Hematopoietic multipotent progenitor cell treated with erythropoietin and hydrocortisone succinate and interleukin-3 and kit ligand, for 6 days (in vitro differentiated cells): Measurements from ENCODE around the gene MRAP.

Experiments used
- DNase-seq: peaks from one replicate; pipeline ENCODE4 v3.0.0-alpha.2; 2015

Gene MRAP

DNA sequence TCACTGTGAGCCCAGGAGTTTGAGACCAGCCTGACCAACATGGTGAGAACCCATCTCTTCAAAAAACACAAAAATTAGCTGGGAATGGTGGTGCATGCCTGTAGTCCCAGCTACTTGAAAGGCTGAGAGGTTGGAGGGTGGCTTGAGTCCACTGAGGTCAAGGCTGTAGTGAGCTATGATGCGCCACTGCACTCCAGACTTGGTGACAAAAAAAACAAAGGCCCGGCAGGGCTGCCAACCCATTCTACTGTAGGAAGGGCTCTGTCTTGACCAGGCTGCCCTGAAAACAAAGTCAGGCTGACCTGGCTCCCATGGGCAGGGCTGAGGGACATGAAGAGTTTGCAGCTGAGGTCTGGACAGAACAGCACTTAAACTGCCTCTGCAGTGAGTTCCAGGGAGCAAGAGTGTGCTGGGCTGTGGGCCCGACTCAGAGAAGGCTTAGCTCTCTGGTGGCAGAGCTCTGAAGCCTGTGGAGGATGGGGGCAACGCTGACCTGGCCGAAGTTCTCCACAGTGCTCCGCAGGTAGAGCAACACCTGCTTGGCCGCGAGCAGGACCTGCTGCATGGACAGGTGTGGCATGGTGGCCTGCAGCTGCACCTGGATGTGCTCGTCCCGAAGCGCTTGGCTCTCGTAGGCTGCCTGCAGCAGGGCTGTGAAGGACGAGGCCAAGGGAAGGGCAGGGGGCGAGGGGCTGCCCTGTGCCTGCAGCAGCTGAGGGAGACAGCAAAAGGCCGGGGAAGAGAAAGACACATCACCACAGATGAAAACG is 51.7 kb downstream of the MRAP start:
- DNase-seq = no peak

DNA sequence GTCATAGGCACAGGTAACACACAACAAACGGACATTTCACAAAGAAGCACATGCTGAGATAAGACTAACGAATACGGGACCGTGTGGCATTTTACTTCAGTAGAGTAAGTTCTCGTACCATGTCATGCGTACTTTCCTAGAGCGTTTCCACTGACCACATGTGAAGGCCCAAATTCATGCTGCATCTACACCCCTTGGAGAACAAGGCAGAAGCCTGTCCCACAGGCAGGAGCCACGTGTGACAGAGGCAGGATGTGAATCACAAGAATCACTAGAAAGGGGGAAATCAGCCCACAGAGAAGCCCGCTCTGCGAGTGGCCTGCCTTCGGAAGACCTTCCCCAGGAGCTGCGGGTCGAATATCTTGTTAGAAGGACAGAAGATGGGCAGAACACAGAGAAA is 52.3 kb downstream of the MRAP start:
- DNase-seq = no peak

DNA sequence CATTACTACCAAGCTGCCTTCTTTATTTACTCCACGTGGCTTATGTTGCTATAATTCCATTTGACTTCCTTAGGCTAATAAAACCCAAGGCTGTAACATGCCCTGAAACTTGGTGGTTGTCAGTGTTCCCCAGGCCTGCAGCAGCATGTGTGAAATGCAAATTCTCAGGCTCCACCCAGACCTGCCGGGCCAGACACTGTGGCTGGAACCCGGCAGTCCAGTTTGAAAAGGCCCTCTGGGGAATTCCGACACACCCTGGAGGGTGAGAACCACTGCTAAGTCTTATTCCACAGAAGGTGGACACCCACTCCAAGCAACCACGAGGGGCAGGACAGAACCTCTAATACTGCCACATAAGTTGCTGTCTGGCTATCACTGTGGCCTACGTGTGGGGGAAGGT is 52.8 kb downstream of the MRAP start:
- DNase-seq = no peak

DNA sequence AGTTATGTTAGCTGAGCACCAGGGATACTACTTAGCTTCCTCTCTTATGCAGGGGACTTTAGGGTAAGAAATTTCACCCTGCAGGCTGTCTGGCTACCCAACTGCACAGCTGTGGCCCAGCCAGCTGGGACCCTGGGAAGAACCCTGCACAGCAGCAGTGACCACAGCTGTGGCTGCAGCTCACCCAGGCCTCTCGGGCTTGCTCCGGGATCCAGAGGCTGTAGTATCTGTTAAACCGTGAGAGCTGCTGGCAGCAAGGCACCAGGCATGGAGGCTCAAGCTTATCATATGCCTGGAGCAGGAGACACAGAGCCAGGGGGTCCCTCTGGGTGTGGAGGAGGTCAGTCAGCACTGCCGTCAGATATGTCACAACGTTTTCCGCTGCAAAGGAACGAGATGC is 53.9 kb downstream of the MRAP start:
- no peak for DNase-seq

DNA sequence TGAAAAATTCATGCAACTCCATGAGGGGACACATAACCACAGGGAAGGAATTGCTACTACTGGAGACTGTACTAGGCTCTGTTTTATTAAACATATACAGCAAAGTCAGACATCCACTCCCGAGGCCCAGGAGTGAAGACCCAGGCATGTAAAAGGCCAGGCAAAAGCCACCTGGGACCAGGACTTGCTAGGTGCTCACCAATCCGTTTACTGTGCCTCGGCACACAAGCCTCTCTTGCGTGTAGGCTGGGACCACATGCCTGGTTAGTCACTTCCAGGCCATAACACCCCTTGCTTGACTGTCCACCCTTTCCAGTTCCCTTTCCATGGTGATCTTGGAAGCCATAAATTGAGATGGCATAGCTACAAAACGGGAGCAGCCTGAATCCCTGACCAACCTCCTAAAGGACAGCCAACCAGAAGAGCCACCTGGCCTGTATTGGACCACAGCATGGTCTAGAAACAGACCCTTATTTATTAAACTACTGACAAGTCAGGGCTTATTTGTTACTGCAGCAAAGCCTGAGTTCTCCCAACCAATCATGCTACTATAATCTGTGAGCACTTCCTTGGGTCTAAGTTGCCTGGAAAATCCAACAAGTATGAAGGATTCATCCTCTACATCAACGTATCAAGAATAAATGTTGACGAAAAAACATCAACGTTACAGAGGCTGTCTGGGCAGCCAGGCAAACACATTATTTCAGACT is 54.5 kb downstream of the MRAP start:
- DNase-seq = no peak

DNA sequence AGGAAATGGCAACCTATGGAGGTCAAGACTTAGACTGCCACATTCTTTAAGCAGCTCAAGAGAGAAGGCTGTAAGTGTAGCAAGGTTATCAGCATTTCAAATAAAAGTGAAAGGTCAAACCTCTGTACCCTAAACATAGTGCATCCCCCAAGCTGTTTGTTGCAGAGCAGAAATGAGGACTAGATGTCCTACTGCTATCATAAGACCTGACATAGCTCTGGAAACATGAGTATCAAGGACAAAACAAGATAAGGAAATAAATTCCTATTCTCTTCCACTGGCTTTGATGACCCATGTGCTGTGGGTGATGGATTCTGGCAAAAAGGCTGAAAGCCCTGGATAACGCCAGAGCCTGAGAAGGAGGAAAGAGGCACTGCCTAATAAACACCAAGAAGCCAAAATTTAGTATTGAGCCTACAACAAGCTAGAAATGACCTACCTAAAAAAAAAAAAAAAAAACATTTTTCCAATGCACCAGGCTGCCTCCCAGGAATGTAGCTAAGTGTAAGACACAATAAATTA is 58.3 kb downstream of the MRAP start:
- DNase-seq = no peak

DNA sequence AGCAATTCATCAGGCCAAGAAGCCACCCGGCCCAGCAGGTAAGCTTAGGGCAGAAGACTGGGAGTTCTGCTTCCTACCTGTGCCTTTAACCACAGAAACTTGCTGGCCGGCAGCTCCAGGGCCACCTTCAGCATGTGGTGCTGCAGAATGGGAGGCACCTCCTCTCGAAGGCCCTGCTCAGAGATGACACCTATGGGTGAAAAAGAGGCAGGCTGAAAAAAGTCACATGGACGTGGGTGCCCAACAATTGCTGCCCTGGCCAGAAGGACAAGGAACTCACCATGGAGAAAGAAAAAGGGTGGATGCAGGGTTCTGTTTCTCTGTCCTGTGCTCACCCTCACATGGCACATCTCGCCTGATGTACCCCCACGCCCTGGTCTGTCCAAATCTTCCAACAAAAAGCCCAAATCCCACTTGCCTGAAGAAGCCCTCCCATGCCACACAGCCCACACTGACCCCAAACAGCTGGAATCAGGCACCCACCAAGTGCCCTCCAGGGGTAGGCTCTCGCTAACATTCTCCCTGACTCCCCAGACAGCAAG is 61.1 kb downstream of the MRAP start:
- peak; percentile 22 for DNase-seq

DNA sequence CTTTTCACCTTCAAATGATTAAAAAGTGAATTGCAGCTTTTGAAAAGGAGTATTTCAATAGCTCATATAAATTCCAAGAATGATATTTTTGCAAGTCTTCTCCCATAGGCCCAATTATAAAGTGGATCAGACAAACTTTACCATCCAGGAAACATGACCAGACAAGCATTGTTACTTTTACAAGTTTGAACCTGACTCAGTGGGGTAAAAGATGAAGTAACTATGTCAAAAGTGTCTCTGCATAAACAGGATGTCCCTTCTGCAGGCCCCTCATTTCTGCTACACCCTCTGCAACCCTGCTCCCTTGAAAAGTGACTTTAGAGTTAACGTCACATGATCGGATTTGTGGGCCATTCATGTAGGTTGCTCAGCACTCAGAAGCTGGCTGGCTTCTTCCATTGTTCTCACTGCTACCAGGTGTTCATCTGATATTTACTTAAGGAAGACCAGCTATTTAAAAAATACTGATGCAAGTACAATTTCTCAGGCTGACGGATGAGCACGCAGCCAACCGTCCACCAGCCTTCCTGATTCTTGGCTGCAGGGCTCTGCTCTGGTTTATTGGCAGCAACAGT is 61.8 kb downstream of the MRAP start:
- DNase-seq = no peak
